ENCODE data around the gene CHSY1.

Gene CHSY1

DNA sequence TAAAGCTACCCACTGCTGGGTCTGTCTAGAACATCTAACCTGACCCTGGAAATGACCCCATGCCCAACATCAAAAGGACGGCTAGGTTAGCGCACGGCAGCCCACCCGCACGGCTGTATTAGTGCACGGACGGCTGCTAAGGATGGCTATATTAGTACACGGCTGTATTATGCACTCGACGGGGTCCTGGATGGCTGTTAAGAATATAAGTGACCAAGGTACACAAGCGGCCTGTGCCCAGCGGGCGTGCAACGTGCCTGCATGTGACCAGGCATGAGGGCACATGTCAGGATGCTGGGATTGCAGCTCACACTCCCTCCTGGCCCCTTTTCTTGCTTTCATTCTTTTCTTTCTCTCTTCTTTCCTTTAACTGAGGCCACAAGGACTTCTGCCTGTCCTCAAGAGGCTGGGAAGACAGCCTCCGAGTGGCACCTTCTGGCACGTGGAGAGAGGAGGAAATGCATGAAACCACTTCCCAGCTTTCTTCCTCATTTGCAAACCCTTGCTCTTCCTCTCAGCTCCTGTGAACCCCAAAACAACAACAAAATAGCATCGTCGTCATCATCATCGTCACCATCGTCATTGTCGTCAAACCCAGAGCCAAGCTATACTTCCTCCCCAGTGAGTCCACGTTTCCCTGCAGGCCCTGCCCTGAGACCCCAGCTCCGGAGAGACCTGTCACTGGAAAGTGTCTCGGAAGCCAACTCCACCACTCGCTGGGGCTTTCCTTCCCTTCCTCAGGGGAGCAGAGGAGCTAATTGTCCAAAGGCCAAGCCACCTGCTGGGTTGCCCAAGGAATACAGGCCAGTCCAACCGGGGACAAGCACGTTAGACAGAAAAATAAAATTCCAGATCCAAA, 101.8 kb downstream of the CHSY1 start:
- no peak for TF ChIP-seq SIN3A (IDR thresholded peaks at IDR 0.05; ENCODE audit: borderline replicate concordance, insufficient read depth, low read length)
- TF ChIP-seq TAF1 (IDR thresholded peaks at IDR 0.05; ENCODE audit: borderline replicate concordance, insufficient read depth, low read length), result no peak
- TF ChIP-seq, protein P1, sequence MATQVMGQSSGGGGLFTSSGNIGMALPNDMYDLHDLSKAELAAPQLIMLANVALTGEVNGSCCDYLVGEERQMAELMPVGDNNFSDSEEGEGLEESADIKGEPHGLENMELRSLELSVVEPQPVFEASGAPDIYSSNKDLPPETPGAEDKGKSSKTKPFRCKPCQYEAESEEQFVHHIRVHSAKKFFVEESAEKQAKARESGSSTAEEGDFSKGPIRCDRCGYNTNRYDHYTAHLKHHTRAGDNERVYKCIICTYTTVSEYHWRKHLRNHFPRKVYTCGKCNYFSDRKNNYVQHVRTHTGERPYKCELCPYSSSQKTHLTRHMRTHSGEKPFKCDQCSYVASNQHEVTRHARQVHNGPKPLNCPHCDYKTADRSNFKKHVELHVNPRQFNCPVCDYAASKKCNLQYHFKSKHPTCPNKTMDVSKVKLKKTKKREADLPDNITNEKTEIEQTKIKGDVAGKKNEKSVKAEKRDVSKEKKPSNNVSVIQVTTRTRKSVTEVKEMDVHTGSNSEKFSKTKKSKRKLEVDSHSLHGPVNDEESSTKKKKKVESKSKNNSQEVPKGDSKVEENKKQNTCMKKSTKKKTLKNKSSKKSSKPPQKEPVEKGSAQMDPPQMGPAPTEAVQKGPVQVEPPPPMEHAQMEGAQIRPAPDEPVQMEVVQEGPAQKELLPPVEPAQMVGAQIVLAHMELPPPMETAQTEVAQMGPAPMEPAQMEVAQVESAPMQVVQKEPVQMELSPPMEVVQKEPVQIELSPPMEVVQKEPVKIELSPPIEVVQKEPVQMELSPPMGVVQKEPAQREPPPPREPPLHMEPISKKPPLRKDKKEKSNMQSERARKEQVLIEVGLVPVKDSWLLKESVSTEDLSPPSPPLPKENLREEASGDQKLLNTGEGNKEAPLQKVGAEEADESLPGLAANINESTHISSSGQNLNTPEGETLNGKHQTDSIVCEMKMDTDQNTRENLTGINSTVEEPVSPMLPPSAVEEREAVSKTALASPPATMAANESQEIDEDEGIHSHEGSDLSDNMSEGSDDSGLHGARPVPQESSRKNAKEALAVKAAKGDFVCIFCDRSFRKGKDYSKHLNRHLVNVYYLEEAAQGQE (IDR thresholded peaks at IDR 0.05; ENCODE audit: insufficient read depth in 1 of 2, low read depth in 2 of 2, low read length in 2 of 2), result no peak
- TF ChIP-seq POLR2AphosphoS5 (IDR thresholded peaks at IDR 0.05; ENCODE audit: low read depth, low read length), result no peak
- no peak for TF ChIP-seq FOXP2 (optimal IDR thresholded peaks at IDR 0.05; ENCODE audit: borderline replicate concordance, extremely low read depth, extremely low read length, insufficient read depth)

DNA sequence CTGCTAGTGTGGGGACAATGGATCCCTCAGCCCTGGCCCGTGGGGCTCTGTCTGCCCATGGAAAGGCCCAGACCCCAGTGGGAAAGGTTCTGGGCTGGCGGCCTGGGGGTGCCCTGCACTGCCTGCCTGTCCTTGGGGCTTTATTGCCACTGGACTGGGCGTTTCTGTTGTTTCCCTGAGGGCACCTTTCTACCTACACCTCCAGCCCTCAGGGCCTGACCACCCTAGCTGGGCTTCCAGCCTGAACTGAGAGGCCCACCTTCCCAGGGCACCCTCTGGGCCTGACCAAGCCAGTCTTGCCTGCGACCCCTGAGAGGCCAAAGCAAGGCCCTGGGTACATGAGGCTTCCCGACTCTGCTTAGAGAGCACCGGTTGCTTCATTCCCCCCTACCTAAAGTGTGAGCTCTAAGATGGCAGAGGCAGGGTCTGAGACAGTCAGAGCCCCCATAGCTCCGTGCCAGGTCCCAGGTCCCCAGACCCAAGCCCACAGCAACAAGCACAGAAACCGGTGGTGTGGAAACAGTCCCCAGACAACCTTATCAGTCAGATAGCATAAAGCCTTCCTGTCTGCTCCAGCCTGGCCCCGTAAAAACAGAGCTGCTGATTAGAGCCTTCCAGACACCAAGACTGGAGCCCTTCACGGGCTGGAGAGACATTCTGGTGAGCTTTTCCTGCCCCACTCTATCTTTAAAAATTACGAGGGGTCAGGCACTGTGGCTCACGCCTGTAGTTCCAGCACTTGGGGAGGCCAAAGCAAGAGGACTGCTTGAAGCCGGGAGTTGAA, 102.8 kb downstream of the CHSY1 start:
- no peak for TF ChIP-seq POLR2AphosphoS5 (IDR thresholded peaks at IDR 0.05; ENCODE audit: low read depth, low read length)
- no peak for TF ChIP-seq FOXP2 (optimal IDR thresholded peaks at IDR 0.05; ENCODE audit: borderline replicate concordance, extremely low read depth, extremely low read length, insufficient read depth)
- no peak for TF ChIP-seq SIN3A (IDR thresholded peaks at IDR 0.05; ENCODE audit: borderline replicate concordance, insufficient read depth, low read length)
- TF ChIP-seq, protein P1 (IDR thresholded peaks at IDR 0.05; ENCODE audit: insufficient read depth in 1 of 2, low read depth in 2 of 2, low read length in 2 of 2), result no peak
- TF ChIP-seq TAF1 (IDR thresholded peaks at IDR 0.05; ENCODE audit: borderline replicate concordance, insufficient read depth, low read length), result no peak

DNA sequence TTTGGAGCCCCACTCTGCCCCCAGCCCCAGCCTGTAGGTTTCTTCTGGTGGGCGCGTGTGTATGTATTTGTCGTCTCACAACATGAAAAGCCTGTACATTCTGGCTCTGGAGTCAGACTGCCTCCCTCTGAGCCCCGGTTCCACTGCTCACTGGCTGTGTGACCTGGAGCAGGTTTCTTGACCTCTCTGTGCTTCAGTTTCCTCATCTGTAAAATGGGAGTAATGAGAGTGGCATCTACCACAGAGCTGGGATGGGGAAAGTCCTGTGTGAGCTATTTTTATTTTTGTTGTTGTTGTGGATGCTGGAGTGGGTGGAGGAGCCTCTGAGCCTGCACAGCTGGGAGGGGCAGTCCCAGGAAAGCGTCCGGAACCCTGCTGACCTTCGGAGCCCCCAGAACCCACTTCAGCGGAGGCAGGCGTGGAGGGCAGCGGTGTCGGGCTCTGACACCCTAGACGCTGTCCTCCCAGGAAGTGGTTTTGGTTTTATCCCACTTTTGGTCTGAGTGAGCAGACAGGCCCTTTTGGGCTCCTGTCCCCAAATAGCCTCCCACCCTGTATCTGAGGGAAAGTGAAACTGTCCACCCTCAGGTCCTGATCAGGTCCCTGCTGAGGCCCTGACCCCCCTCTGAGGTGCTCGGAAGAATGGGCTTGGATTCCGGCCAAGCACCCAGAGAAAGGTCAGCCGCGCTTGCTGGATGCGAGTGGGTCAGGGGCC, 103.5 kb downstream of the CHSY1 start:
- no peak for TF ChIP-seq FOXP2 (optimal IDR thresholded peaks at IDR 0.05; ENCODE audit: borderline replicate concordance, extremely low read depth, extremely low read length, insufficient read depth)
- TF ChIP-seq POLR2AphosphoS5 (IDR thresholded peaks at IDR 0.05; ENCODE audit: low read depth, low read length), result no peak
- no peak for TF ChIP-seq SIN3A (IDR thresholded peaks at IDR 0.05; ENCODE audit: borderline replicate concordance, insufficient read depth, low read length)
- TF ChIP-seq TAF1 (IDR thresholded peaks at IDR 0.05; ENCODE audit: borderline replicate concordance, insufficient read depth, low read length), result no peak
- TF ChIP-seq, protein P1 (IDR thresholded peaks at IDR 0.05; ENCODE audit: insufficient read depth in 1 of 2, low read depth in 2 of 2, low read length in 2 of 2), result no peak

DNA sequence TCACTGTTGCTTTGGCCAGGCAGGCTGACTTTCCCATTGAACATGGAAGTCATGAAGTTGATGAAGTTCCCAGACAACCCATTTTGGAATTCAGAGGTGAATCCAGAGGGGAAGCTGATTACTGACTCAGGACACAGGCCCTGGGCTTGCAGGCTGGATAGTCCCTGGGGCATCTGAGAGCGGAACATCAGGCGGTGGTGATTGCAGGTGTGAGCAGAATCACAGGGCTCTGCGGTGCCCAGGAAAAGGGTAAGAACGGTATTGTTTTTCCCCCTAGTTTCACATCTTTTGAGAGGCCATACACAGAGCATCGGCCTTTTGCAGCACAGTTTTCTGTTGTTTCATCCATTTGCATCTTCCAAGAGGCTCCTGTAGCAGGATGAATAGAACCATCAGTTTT, 104.7 kb downstream of the CHSY1 start:
- TF ChIP-seq FOXP2 (optimal IDR thresholded peaks at IDR 0.05; ENCODE audit: borderline replicate concordance, extremely low read depth, extremely low read length, insufficient read depth), result no peak
- no peak for TF ChIP-seq TAF1 (IDR thresholded peaks at IDR 0.05; ENCODE audit: borderline replicate concordance, insufficient read depth, low read length)
- TF ChIP-seq, protein P1 (IDR thresholded peaks at IDR 0.05; ENCODE audit: insufficient read depth in 1 of 2, low read depth in 2 of 2, low read length in 2 of 2), result no peak
- no peak for TF ChIP-seq POLR2AphosphoS5 (IDR thresholded peaks at IDR 0.05; ENCODE audit: low read depth, low read length)
- TF ChIP-seq SIN3A (IDR thresholded peaks at IDR 0.05; ENCODE audit: borderline replicate concordance, insufficient read depth, low read length), result no peak

Data from PFSK-1 (cell line).